Measurements from ENCODE around the gene RPS24.
"Not testable (repeated sequence)": the region's sequence is repeated elsewhere in the genome, so short reads cannot be mapped to it uniquely, and the experiment has no call there.

The RPS24 gene

DNA sequence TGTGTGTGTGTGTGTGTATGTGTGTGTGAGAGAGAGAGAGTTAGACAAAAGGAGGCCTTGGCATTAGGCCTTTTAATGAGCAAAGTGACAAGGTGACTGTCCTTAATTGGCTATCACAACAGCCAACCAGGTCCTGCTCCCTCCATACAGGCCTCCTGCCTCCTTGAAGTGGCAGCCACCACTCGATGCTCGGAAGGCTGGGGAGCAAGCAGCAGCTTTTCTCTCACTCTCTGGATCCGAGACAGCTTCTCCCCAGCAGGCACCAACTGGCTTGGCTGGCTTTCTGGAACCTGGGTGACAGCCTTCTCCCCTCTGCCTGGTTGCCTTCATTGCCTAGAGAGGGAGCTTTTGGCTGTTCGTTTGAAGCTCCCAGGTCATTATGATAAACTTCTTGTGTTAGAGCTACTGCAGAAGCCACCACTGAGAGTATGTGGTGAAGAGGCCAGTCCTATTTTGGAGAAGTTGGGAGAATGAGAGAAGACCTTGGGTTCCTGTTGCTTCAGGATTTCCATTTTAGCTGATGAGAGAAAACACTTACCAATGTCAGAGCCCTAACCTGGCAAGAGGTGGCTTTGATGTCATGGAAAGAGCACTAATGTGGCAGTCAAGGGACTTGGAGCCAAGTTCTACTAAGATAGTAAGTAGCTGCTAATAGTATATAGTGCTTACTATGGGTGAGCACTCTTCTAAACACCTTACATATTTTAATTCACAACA, 37.6 kb downstream of the RPS24 start:
- Histone ChIP-seq H3K36me3 (no peaks in the 10 kb centered on the region), H3K4me1 (no peaks in the 10 kb centered on the region), H3K27me3 (no peaks in the 10 kb centered on the region), H3K9me3 (no peaks in the 10 kb centered on the region), H3K4me3 (ENCODE audit: low read depth, low read length) (no peak overlapping the region)
- TF ChIP-seq, protein P1, sequence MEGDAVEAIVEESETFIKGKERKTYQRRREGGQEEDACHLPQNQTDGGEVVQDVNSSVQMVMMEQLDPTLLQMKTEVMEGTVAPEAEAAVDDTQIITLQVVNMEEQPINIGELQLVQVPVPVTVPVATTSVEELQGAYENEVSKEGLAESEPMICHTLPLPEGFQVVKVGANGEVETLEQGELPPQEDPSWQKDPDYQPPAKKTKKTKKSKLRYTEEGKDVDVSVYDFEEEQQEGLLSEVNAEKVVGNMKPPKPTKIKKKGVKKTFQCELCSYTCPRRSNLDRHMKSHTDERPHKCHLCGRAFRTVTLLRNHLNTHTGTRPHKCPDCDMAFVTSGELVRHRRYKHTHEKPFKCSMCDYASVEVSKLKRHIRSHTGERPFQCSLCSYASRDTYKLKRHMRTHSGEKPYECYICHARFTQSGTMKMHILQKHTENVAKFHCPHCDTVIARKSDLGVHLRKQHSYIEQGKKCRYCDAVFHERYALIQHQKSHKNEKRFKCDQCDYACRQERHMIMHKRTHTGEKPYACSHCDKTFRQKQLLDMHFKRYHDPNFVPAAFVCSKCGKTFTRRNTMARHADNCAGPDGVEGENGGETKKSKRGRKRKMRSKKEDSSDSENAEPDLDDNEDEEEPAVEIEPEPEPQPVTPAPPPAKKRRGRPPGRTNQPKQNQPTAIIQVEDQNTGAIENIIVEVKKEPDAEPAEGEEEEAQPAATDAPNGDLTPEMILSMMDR (IDR thresholded peaks at IDR 0.05; ENCODE audit: low read depth, low read length) = no peak
- no peak for DNase-seq

DNA sequence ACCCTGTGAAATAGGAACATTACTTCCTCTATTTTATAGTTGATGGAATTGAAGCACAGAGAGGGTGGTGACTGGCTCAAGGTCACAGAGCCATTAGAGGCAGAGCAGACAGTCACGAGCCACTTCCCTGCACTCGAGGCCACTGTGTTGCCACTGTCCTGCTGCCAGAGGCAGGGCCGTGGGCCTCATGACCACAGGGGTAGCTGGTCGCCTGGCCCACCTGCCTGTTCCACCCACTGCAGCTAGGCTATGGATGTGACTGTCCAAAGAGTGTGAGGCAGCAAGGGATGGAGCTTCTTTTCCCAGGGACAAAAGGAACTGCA, 38.2 kb downstream of the RPS24 start:
- Histone ChIP-seq H3K9me3 (no peaks in the 10 kb centered on the region), H3K4me1 (no peaks in the 10 kb centered on the region), H3K36me3 (no peaks in the 10 kb centered on the region), H3K27me3 (no peaks in the 10 kb centered on the region), H3K4me3 (ENCODE audit: low read depth, low read length) (no peak overlapping the region)
- DNase-seq = no peak
- TF ChIP-seq, protein P1 (IDR thresholded peaks at IDR 0.05; ENCODE audit: low read depth, low read length) = no peak

DNA sequence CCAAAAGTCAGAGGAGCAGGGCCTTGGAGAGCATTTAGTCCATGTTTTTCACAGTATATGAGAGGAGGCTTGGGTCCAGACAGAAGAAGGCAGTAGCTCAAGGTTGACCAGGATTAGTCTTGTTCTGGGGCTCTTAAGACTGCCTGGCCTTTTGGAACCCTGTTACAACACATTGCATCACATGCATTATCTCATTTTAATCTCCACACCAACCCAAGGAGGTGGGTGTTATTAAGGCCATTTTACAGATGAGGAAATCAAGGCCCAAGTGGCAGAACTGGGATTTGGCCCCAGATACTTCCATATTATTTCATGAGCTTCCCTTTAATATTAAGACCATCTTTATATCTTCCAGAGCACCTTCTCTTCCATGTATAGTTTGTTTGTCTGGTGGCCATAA, 38.8 kb downstream of the RPS24 start:
- Histone ChIP-seq H3K9me3 (no peaks in the 10 kb centered on the region), H3K27me3 (no peaks in the 10 kb centered on the region), H3K36me3 (no peaks in the 10 kb centered on the region), H3K4me1 (no peaks in the 10 kb centered on the region), H3K4me3 (ENCODE audit: low read depth, low read length) (no peak overlapping the region)
- no peak for DNase-seq
- TF ChIP-seq, protein P1 (IDR thresholded peaks at IDR 0.05; ENCODE audit: low read depth, low read length) = no peak

DNA sequence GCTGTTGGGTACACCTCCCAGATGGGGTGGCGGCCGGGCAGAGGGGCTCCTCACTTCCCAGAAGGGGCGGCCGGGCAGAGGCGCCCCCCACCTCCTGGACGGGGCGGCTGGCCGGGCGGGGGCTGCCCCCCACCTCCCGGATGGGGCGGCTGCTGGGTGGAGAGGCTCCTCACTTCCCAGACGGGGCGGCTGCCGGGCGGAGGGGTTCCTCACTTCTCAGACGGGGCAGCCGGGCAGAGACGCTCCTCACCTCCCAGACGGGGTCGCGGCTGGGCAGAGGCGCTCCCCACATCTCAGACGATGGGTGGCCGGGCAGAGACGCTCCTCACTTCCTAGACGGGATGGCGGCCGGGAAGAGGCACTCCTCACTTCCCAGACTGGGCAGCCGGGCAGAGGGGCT, 42.1 kb downstream of the RPS24 start:
- not testable (repeated sequence) for H3K36me3 ChIP-seq; H3K9me3 ChIP-seq; H3K4me3 ChIP-seq (ENCODE audit: low read depth, low read length); DNase-seq; H3K27me3 ChIP-seq; H3K4me1 ChIP-seq

DNA sequence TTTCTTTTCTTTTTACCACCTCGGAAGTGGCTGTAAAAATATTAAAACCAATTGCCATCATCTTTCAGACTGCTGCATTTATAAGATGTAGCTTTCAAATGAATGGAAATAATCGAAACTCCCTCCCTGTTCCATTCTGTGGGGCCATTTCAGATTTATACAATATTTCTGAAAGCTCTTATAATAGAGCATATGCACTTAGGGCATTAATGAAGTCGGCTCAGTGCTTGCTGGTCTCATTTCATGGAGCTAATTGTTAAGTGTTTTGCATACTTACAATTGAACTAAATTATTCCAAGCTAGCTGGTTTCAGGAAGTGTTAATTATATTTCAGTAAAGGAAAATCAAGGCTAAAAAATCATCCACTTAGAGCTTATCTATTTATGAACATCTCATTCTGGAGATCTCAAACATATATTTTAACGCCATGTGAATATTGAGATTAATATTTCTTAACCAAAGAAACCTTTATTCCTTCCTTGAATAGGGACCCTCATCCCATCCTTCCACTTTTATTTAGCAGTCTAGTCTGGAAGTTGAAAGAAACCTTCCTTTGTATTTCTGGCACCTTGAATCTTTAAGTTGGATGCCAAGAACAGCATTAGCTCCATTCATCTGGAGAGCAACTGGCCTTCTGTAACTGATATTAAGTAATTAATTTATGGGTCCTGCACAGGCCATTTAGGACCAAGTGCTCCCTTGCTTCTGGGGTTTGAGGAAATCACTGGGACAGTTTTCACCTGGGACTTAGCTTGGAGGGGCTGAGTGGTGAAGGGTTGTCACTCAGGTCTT, 45.1 kb downstream of the RPS24 start:
- TF ChIP-seq, protein P1 (IDR thresholded peaks at IDR 0.05; ENCODE audit: low read depth, low read length) = no peak
- H3K36me3 ChIP-seq = no peaks in the 10 kb centered on the region
- H3K4me1 ChIP-seq = 0 out of 2 replicates have a peak, but pooled peaks cover 2% of the 10 kb centered on the region
- no peak for DNase-seq
- no peaks in the 10 kb centered on the region for H3K9me3 ChIP-seq
- no peaks in the 10 kb centered on the region for H3K27me3 ChIP-seq
- no peak overlapping the region for H3K4me3 ChIP-seq (ENCODE audit: low read depth, low read length)

DNA sequence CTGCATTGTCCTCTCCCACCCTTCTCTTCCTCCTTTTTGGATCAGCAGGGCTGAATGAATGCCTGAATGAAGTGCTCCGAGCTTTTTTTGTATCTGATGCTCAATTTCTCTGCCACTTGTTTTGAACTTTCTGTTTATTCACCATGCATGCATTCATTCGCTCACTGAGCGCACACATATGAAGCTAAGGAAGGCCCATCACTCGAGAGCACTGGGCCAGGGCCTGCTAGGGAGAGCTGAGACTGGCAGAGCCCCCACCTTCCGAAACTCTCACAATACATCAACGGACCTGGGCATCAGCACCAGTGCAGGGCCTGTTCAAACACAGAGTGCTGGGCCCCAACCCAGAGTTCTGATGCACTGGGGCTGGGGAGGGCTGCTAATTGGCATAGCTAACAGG, 45.7 kb downstream of the RPS24 start:
- TF ChIP-seq, protein P1 (IDR thresholded peaks at IDR 0.05; ENCODE audit: low read depth, low read length) = no peak

More for the DNA sequence above, 45.7 kb downstream of the RPS24 start:
- no peaks in the 10 kb centered on the region for H3K9me3 ChIP-seq
- 0 out of 2 replicates have a peak, but pooled peaks cover 2% of the 10 kb centered on the region for H3K4me1 ChIP-seq
- no peaks in the 10 kb centered on the region for H3K36me3 ChIP-seq
- no peaks in the 10 kb centered on the region for H3K27me3 ChIP-seq
- DNase-seq = no peak
- no peak overlapping the region for H3K4me3 ChIP-seq (ENCODE audit: low read depth, low read length)
